GM23338 (cell line): ENCODE results near the gene TRIM25. TPM values are rescaled to one million over a fixed set of nuclear protein-coding genes. Genes with fewer than 3 reads are reported as not detected.

Experiments used
- ATAC-seq: fragments of 200-7000 bp; cut with Tn5 transposase; 3 replicates; pipeline ENCODE4 v1.9.1; 2020
- DNase-seq: peaks from one replicate; pipeline ENCODE4 v3.0.0-alpha.2; 2015; ENCODE audit warnings: low spot score
- H2AFZ ChIP-seq: fragments of 200-600 bp; sonication (generic); 2 replicates; pipeline ENCODE4 v1.8.0; 2016; ENCODE audit warnings: antibody characterized with exemption, mild to moderate bottlenecking, moderate library complexity
- H3F3A ChIP-seq: fragments of 200-600 bp; sonication (generic); replicated peaks from 2 replicates; pipeline ENCODE4 v1.8.0; 2017; ENCODE audit warnings: antibody characterized with exemption, mixed run types, low read depth
- H3K27ac ChIP-seq: fragments of 200-600 bp; sonication (generic); 2 replicates; pipeline ENCODE4 v1.6.1; 2016; ENCODE audit warnings: low read depth
- H3K27me3 ChIP-seq: fragments of 200-600 bp; sonication (generic); 2 replicates; pipeline ENCODE4 v1.8.0; 2016; ENCODE audit warnings: mild to moderate bottlenecking, mixed run types, moderate library complexity; ENCODE audit not compliant: insufficient read depth
- H3K36me3 ChIP-seq: fragments of 200-600 bp; sonication (generic); 2 replicates; pipeline ENCODE4 v1.8.0; 2016; ENCODE audit warnings: mild to moderate bottlenecking; ENCODE audit not compliant: insufficient read depth
- H3K4me1 ChIP-seq: fragments of 200-600 bp; sonication (generic); 2 replicates; pipeline ENCODE4 v1.8.0; 2016; ENCODE audit warnings: mild to moderate bottlenecking, moderate library complexity; ENCODE audit not compliant: insufficient read depth
- H3K4me2 ChIP-seq: fragments of 200-600 bp; sonication (generic); 2 replicates; pipeline ENCODE4 v1.7.1; 2017; ENCODE audit warnings: mixed run types
- H3K4me3 ChIP-seq: fragments of 200-600 bp; sonication (generic); 2 replicates; pipeline ENCODE4 v1.6.1; 2016; ENCODE audit warnings: mixed run types
- H3K79me2 ChIP-seq: fragments of 200-600 bp; sonication (generic); replicated peaks from 2 replicates; pipeline ENCODE4 v1.8.0; 2017; ENCODE audit warnings: mild to moderate bottlenecking; ENCODE audit not compliant: insufficient read depth
- H3K9me2 ChIP-seq: fragments of 200-600 bp; sonication (generic); 2 replicates; pipeline ENCODE4 v1.8.0; 2017; ENCODE audit not compliant: insufficient read depth
- H4K20me1 ChIP-seq: fragments of 200-600 bp; sonication (generic); replicated peaks from 2 replicates; pipeline ENCODE4 v1.8.0; 2017; ENCODE audit warnings: mild to moderate bottlenecking; ENCODE audit not compliant: insufficient read depth
- H3K27ac Mint-ChIP-seq: 2 replicates; pipeline ENCODE4 v1.8.0; 2020; ENCODE audit warnings: inconsistent platforms, mild to moderate bottlenecking, moderate library complexity, mixed read lengths
- H3K27me3 Mint-ChIP-seq: 3 replicates; pipeline ENCODE4 v1.8.0; 2022; ENCODE audit warnings: low read depth, mild to moderate bottlenecking, moderate library complexity, mixed read lengths, inconsistent platforms; ENCODE audit not compliant: insufficient read depth, poor library complexity
- H3K36me3 Mint-ChIP-seq: 3 replicates; pipeline ENCODE4 v1.8.0; 2021; ENCODE audit warnings: low read depth, mild to moderate bottlenecking, inconsistent platforms, moderate library complexity, mixed read lengths
- H3K4me1 Mint-ChIP-seq: 3 replicates; pipeline ENCODE4 v1.8.0; 2020; ENCODE audit warnings: mild to moderate bottlenecking, inconsistent platforms, mixed read lengths
- H3K4me3 Mint-ChIP-seq: 3 replicates; pipeline ENCODE4 v1.8.0; 2021; ENCODE audit warnings: moderate library complexity, mild to moderate bottlenecking, inconsistent platforms, mixed read lengths
- H3K9me3 Mint-ChIP-seq: 3 replicates; pipeline ENCODE4 v1.8.0; 2020; ENCODE audit warnings: moderate library complexity, mild to moderate bottlenecking, inconsistent platforms, mixed read lengths
- CREB1 ChIP-seq: fragments of 250-450 bp; sonication (Bioruptor Pico); IDR thresholded peaks from 2 replicates; pipeline ENCODE4 v1.5.0; 2020; ENCODE audit warnings: low read depth, mild to moderate bottlenecking, moderate library complexity
- EZH2 ChIP-seq: fragments of 200-600 bp; sonication (generic); IDR thresholded peaks from one replicate; pipeline ENCODE4 v1.8.0; 2017; ENCODE audit warnings: antibody characterized with exemption, mild to moderate bottlenecking, low read depth; ENCODE audit not compliant: unreplicated experiment
- EZH2phosphoT487 ChIP-seq: fragments of 200-600 bp; sonication (generic); IDR thresholded peaks from one replicate; pipeline ENCODE4 v1.8.1; 2018; ENCODE audit warnings: antibody characterized with exemption; ENCODE audit not compliant: unreplicated experiment
- JUNB ChIP-seq: IDR thresholded peaks from one replicate; pipeline ENCODE4 v1.6.1; 2016; ENCODE audit warnings: antibody characterized with exemption; ENCODE audit not compliant: unreplicated experiment
- NANOG ChIP-seq: IDR thresholded peaks from 2 replicates; pipeline ENCODE4 v1.6.1; 2016; ENCODE audit warnings: antibody characterized with exemption, borderline replicate concordance
- POLR2AphosphoS5 ChIP-seq: IDR thresholded peaks from 2 replicates; pipeline ENCODE4 v1.6.1; 2016; ENCODE audit warnings: antibody characterized with exemption, low read depth
- STAT1 ChIP-seq: IDR thresholded peaks from one replicate; pipeline ENCODE4 v1.6.1; 2016; ENCODE audit warnings: antibody characterized with exemption; ENCODE audit not compliant: unreplicated experiment
- ZNF114 ChIP-seq: fragments of 250-450 bp; sonication (Bioruptor Pico); IDR thresholded peaks from 2 replicates; pipeline ENCODE4 v1.5.0; 2020; ENCODE audit warnings: mild to moderate bottlenecking, moderate library complexity
- ZNF331 ChIP-seq: fragments of 250-450 bp; sonication (Bioruptor Pico); IDR thresholded peaks from 2 replicates; pipeline ENCODE4 v1.5.0; 2020; ENCODE audit warnings: low read depth, mild to moderate bottlenecking, moderate library complexity
- polyA plus RNA-seq: library from polyadenylated mRNA; unstranded; fragments of >200 nt; fragmentation: Nextera tagmentation; extraction: Ambion mirVana; gene quantifications from 2 replicates; pipeline ENCODE4 v1.2.1, GENCODE V29; 2016
- total RNA-seq: library from RNA; depleted of rRNA; stranded (reverse); fragments of >200 nt; shearing (Covaris generic); gene quantifications from 2 replicates; pipeline ENCODE4 v1.2.3, GENCODE V29; 2014
- TF ChIP-seq, protein P1 (sequence below): IDR thresholded peaks from 2 replicates; pipeline ENCODE4 v1.6.1; 2016; ENCODE audit warnings: antibody characterized with exemption
- TF ChIP-seq, protein P2 (sequence below), 2 experiments: fragments of 200-600 bp in 1 of 2; sonication (generic) in 1 of 2; conservative IDR thresholded peaks; 2 replicates each; pipeline versions ENCODE4 v1.5.1 to v1.6.1; 2016 to 2017; ENCODE audit warnings: antibody characterized with exemption in 2 of 2, low read depth in 2 of 2, mild to moderate bottlenecking in 2 of 2, moderate library complexity in 1 of 2
- TF ChIP-seq, protein P3 (sequence below): IDR thresholded peaks from one replicate; pipeline ENCODE4 v1.6.1; 2018; ENCODE audit warnings: antibody characterized with exemption; ENCODE audit not compliant: unreplicated experiment

The TRIM25 gene
- total and polyA plus RNA-seq, 2 experiments from 2014 or later = 19.6 to 36.2 TPM

GRCh38 chr17:56876766-56877179, 37.1 kb downstream of the TRIM25 start (continued):
- TF ChIP-seq, protein P1, sequence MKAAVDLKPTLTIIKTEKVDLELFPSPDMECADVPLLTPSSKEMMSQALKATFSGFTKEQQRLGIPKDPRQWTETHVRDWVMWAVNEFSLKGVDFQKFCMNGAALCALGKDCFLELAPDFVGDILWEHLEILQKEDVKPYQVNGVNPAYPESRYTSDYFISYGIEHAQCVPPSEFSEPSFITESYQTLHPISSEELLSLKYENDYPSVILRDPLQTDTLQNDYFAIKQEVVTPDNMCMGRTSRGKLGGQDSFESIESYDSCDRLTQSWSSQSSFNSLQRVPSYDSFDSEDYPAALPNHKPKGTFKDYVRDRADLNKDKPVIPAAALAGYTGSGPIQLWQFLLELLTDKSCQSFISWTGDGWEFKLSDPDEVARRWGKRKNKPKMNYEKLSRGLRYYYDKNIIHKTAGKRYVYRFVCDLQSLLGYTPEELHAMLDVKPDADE = no peak
- TF ChIP-seq ZNF114 (CRISPR knock-in tag) (no peak), POLR2AphosphoS5 (no peak), CREB1 (CRISPR knock-in tag) (no peak), ZNF331 (CRISPR knock-in tag) (no peak), STAT1 (no peak), NANOG (no peak)
- TF ChIP-seq, protein P2, sequence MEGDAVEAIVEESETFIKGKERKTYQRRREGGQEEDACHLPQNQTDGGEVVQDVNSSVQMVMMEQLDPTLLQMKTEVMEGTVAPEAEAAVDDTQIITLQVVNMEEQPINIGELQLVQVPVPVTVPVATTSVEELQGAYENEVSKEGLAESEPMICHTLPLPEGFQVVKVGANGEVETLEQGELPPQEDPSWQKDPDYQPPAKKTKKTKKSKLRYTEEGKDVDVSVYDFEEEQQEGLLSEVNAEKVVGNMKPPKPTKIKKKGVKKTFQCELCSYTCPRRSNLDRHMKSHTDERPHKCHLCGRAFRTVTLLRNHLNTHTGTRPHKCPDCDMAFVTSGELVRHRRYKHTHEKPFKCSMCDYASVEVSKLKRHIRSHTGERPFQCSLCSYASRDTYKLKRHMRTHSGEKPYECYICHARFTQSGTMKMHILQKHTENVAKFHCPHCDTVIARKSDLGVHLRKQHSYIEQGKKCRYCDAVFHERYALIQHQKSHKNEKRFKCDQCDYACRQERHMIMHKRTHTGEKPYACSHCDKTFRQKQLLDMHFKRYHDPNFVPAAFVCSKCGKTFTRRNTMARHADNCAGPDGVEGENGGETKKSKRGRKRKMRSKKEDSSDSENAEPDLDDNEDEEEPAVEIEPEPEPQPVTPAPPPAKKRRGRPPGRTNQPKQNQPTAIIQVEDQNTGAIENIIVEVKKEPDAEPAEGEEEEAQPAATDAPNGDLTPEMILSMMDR (conservative IDR thresholded peaks at IDR 0.05; ENCODE audit: low read depth in 2 of 2) = no peak
- TF ChIP-seq, protein P3, sequence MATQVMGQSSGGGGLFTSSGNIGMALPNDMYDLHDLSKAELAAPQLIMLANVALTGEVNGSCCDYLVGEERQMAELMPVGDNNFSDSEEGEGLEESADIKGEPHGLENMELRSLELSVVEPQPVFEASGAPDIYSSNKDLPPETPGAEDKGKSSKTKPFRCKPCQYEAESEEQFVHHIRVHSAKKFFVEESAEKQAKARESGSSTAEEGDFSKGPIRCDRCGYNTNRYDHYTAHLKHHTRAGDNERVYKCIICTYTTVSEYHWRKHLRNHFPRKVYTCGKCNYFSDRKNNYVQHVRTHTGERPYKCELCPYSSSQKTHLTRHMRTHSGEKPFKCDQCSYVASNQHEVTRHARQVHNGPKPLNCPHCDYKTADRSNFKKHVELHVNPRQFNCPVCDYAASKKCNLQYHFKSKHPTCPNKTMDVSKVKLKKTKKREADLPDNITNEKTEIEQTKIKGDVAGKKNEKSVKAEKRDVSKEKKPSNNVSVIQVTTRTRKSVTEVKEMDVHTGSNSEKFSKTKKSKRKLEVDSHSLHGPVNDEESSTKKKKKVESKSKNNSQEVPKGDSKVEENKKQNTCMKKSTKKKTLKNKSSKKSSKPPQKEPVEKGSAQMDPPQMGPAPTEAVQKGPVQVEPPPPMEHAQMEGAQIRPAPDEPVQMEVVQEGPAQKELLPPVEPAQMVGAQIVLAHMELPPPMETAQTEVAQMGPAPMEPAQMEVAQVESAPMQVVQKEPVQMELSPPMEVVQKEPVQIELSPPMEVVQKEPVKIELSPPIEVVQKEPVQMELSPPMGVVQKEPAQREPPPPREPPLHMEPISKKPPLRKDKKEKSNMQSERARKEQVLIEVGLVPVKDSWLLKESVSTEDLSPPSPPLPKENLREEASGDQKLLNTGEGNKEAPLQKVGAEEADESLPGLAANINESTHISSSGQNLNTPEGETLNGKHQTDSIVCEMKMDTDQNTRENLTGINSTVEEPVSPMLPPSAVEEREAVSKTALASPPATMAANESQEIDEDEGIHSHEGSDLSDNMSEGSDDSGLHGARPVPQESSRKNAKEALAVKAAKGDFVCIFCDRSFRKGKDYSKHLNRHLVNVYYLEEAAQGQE = no peak

GRCh38 chr17:56870081-56870651, 43.7 kb downstream of the TRIM25 start:
- H3K36me3 ChIP-seq = no peaks in the 10 kb centered on the region
- DNase-seq (no peak), ATAC-seq (no peak)
- no peak overlapping the region for H3K4me2 ChIP-seq
- H3K79me2 ChIP-seq = no peaks in the 10 kb centered on the region
- no peak overlapping the region for H3K4me3 ChIP-seq
- H3K4me1 ChIP-seq = no peaks in the 10 kb centered on the region
- H3K27ac ChIP-seq = no peak overlapping the region
- Mint-ChIP-seq H3K4me3 (no peak overlapping the region), H3K9me3 (no peaks in the 10 kb centered on the region), H3K36me3 (no peaks in the 10 kb centered on the region), H3K4me1 (no peaks in the 10 kb centered on the region), H3K27ac (no peak overlapping the region), H3K27me3 (no peaks in the 10 kb centered on the region)
- no peaks in the 10 kb centered on the region for H3F3A ChIP-seq
- no peaks in the 10 kb centered on the region for H4K20me1 ChIP-seq
- no peak overlapping the region for H2AFZ ChIP-seq
- TF ChIP-seq ZNF114 (CRISPR knock-in tag) (no peak), EZH2phosphoT487 (no peak), ZNF331 (CRISPR knock-in tag) (no peak), EZH2 (no peak), STAT1 (no peak), JUNB (no peak), POLR2AphosphoS5 (no peak), NANOG (no peak)
- TF ChIP-seq, protein P2 (conservative IDR thresholded peaks at IDR 0.05; ENCODE audit: low read depth in 2 of 2) = no peak
- TF ChIP-seq, protein P1 = no peak
- H3K27me3 ChIP-seq = no peaks in the 10 kb centered on the region
- H3K9me2 ChIP-seq = no peaks in the 10 kb centered on the region
